Pancreas (tissue), 10 donors: ENCODE measurements around the gene LRP1B. TPM values are rescaled to one million over a fixed set of nuclear protein-coding genes. Genes with fewer than 3 reads are reported as not detected.

Source experiments
- ATAC-seq, 4 donors: fragments of 200-7000 bp; cut with Tn5 transposase; one replicate each; pipeline versions ENCODE4 v1.8.0 to v1.9.1; 2020; ENCODE audit warnings: mild to moderate bottlenecking in 4 of 4, moderate library complexity in 4 of 4
- DNase-seq, 6 donors: peaks; one replicate each; pipeline ENCODE4 v3.0.0-alpha.2; 2020
- FAIRE-seq: peaks from 2 replicates; lab custom pipeline; 2012; peaks lifted over from hg19 to GRCh38; lab: Jason Lieb, UNC
- H3K27ac ChIP-seq, 4 donors: fragments of 200-600 bp; sonication (generic); 1 replicate in 3 of 4; 2 replicates in 1 of 4; pipeline versions ENCODE4 v1.5.0 to v1.8.0; 2020
- H3K27me3 ChIP-seq, 4 donors: fragments of 200-600 bp; one replicate each; pipeline ENCODE4 v1.8.0; 2021
- H3K36me3 ChIP-seq, 3 donors: fragments of 200-600 bp; sonication (generic) in 1 of 3; one replicate each; pipeline versions ENCODE4 v1.5.0 to v1.8.0; 2020 to 2021
- H3K4me1 ChIP-seq, 3 donors: fragments of 200-600 bp; one replicate each; pipeline ENCODE4 v1.8.0; 2021
- H3K4me3 ChIP-seq, 4 donors: fragments of 200-600 bp; sonication (generic) in 2 of 4; one replicate each; pipeline versions ENCODE4 v1.5.0 to v1.8.0; 2020 to 2021
- H3K9me3 ChIP-seq, 4 donors: fragments of 200-600 bp; one replicate each; pipeline ENCODE4 v1.8.0; 2021
- WGBS, 2 donors: extraction: QIAGEN DNeasy Blood & Tissue Kit; methylation state at CpG; one replicate each; pipeline ENCODE4 v1.1.7; 2013; 5-methylcytosine and 5-hydroxymethylcytosine counted together
- intact Hi-C, 3 donors: fragments of 100-400 bp; cut with DNase I; formaldehyde crosslinking; loops; one replicate each; pipeline versions ENCODE4 v1.11.1 to v1.14.2; 2022
- polyA plus RNA-seq, 2 donors: library from polyadenylated mRNA; stranded (reverse); fragments of 200-250 nt; gene quantifications; one replicate each; pipeline ENCODE4 v1.2.3, GENCODE V29; 2013
- total RNA-seq, 6 donors: library from RNA; stranded (reverse); fragmentation: NEBNext Ultra II Directional in 4 of 6; extraction: Animal tissue kit (Norgen Biotek cat#: 25700) in 4 of 6; gene quantifications; one replicate each; pipeline versions ENCODE4 v1.2.1 to v1.2.4, GENCODE V29; 2021 to 2023
- TF ChIP-seq, protein P1 (sequence below), 4 donors: fragments of 200-600 bp; sonication (generic) in 3 of 4; IDR thresholded peaks; one replicate each; pipeline versions ENCODE4 v1.5.0 to v1.8.0; 2021; ENCODE audit warnings: antibody characterized with exemption in 4 of 4
- donor health status: healthy with polysubstance abuse.
- donor health status: DM: no; HTN: no; CAD: no; lungs with moderate emphysema.
- donor health status: DM: no; HTN: no; CAD: no.
- donor health status: control.
- donor health status: control.
- donor health status: Bipolar disorder and iron deficiency.
- donor health status: DM: yes; HTN: yes; CAD: no.
- donor health status: DM: no; HTN: no; CAD: no.
- donor health status: DM: no; HTN: no; CAD: no.
- donor health status: DM: yes; HTN: yes; CAD: no.

LRP1B gene
- total and polyA plus RNA-seq, 8 donors: 0.06 to 0.55 (median 0.25) TPM

GRCh38 chr2:141654311-141654710 lies 476.5 kb downstream of the LRP1B start:
- intact Hi-C loops: no loop called here
- whole genome bisulfite sequencing, 2 donors: 54 to 67% methylated on average over 1 of the region's 1 CpG
- Histone ChIP-seq H3K4me1 (no peaks in the 10 kb centered on the region), H3K4me3 (no peak overlapping the region), H3K9me3 (no peaks in the 10 kb centered on the region), H3K36me3 (no peaks in the 10 kb centered on the region), H3K27me3 (no peaks in the 10 kb centered on the region), H3K27ac (no peak overlapping the region)
- ATAC-seq (no peak), DNase-seq (no peak), FAIRE-seq (no peak)
- TF ChIP-seq, protein P1, sequence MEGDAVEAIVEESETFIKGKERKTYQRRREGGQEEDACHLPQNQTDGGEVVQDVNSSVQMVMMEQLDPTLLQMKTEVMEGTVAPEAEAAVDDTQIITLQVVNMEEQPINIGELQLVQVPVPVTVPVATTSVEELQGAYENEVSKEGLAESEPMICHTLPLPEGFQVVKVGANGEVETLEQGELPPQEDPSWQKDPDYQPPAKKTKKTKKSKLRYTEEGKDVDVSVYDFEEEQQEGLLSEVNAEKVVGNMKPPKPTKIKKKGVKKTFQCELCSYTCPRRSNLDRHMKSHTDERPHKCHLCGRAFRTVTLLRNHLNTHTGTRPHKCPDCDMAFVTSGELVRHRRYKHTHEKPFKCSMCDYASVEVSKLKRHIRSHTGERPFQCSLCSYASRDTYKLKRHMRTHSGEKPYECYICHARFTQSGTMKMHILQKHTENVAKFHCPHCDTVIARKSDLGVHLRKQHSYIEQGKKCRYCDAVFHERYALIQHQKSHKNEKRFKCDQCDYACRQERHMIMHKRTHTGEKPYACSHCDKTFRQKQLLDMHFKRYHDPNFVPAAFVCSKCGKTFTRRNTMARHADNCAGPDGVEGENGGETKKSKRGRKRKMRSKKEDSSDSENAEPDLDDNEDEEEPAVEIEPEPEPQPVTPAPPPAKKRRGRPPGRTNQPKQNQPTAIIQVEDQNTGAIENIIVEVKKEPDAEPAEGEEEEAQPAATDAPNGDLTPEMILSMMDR (IDR thresholded peaks at IDR 0.05): no peak

- 62 to 76% methylated on average over 2 of the region's 2 CpGs for WGBS, 2 donors
- ATAC-seq (no peak), DNase-seq (no peak), FAIRE-seq (no peak)
- H3K27ac ChIP-seq: no peak overlapping the region
- no peak overlapping the region for H3K4me3 ChIP-seq
- intact Hi-C loops: no loop called here
- H3K4me1 ChIP-seq: no peaks in the 10 kb centered on the region
- no peaks in the 10 kb centered on the region for H3K9me3 ChIP-seq
- TF ChIP-seq, protein P1 (IDR thresholded peaks at IDR 0.05): no peak
- no peaks in the 10 kb centered on the region for H3K36me3 ChIP-seq
- H3K27me3 ChIP-seq: no peaks in the 10 kb centered on the region
Observed at GRCh38 chr2:141653184-141653583, 477.6 kb downstream of the LRP1B start.

- ATAC-seq (no peak), FAIRE-seq (no peak), DNase-seq (no peak)
- TF ChIP-seq, protein P1 (IDR thresholded peaks at IDR 0.05): no peak
- intact Hi-C loops: no loop called here
- H3K9me3 ChIP-seq: no peaks in the 10 kb centered on the region
- H3K27me3 ChIP-seq: no peaks in the 10 kb centered on the region
- H3K4me1 ChIP-seq: no peaks in the 10 kb centered on the region
- H3K36me3 ChIP-seq: no peaks in the 10 kb centered on the region
- no peak overlapping the region for H3K27ac ChIP-seq
- H3K4me3 ChIP-seq: no peak overlapping the region
Observed at GRCh38 chr2:141652308-141652707, 478.5 kb downstream of the LRP1B start.

- H3K4me1 ChIP-seq: no peaks in the 10 kb centered on the region
- H3K36me3 ChIP-seq: no peaks in the 10 kb centered on the region
- no peaks in the 10 kb centered on the region for H3K9me3 ChIP-seq
- H3K4me3 ChIP-seq: no peak overlapping the region
- ATAC-seq: no peak
- intact Hi-C loops: no loop called here
- TF ChIP-seq, protein P1 (IDR thresholded peaks at IDR 0.05): no peak
- DNase-seq: no peak
- FAIRE-seq: no peak
- H3K27ac ChIP-seq: no peak overlapping the region
- no peaks in the 10 kb centered on the region for H3K27me3 ChIP-seq
- 51 to 66% methylated on average over 3 of the region's 3 CpGs for WGBS, 2 donors
Observed at GRCh38 chr2:141647353-141647752, 483.5 kb downstream of the LRP1B start.

DNA sequence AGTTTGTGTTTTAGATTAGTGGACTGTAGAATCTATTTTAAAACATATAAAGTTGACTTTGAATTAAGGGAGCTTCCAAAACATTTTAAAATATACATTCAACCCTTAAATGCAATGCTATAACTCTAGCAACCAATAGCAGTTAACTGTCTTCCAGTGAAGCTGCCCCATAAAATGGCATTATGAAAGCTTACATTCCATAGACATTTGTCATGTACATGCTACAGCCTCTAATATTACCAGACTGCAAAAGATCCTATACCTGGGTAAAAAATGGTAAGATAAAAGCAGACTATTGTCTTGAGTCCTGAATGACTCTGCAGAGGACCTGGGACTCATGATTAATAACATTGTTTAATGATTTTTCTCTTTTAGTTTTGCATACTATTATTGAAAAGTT lies 489.4 kb downstream of the LRP1B start:
- TF ChIP-seq, protein P1 (IDR thresholded peaks at IDR 0.05): no peak
- ATAC-seq (no peak), FAIRE-seq (no peak), DNase-seq (no peak)
- H3K4me3 ChIP-seq: no peak overlapping the region
- intact Hi-C loops: no loop called here
- no peaks in the 10 kb centered on the region for H3K27me3 ChIP-seq
- H3K4me1 ChIP-seq: no peaks in the 10 kb centered on the region
- no peaks in the 10 kb centered on the region for H3K36me3 ChIP-seq
- no peak overlapping the region for H3K27ac ChIP-seq
- no peaks in the 10 kb centered on the region for H3K9me3 ChIP-seq
